ENCODE results near the gene QDPR. TPM values are rescaled to one million over a fixed set of nuclear protein-coding genes. Genes with fewer than 3 reads are reported as not detected.

Gene QDPR
- total and polyA plus RNA-seq, 9 of the 15 experiments (the other 6 are each of a cell fraction or from before 2014, with no cell fraction given) = 5.7 to 29.7 (median 17.2) TPM

GRCh38 chr4:17447675-17448298 is 64.1 kb downstream of the QDPR start:
- Histone ChIP-seq H2AFZ (ENCODE audit: low read depth, low read length) (no peak overlapping the region), H3K9me1 (ENCODE audit: control insufficient read depth, insufficient read depth, low read length) (no peaks in the 10 kb centered on the region), H3K36me3 (ENCODE audit: control insufficient read depth, insufficient read depth, low read length) (no peaks in the 10 kb centered on the region), H3K9ac (ENCODE audit: insufficient read depth in 1 of 2, low read depth in 2 of 2, low read length in 2 of 2) (no peak overlapping the region), H3K27ac (ENCODE audit: extremely low read depth, low read depth, low read length) (no peak overlapping the region), H3K79me2 (ENCODE audit: control insufficient read depth, insufficient read depth, low read length) (no peaks in the 10 kb centered on the region), H3K27me3 (ENCODE audit: control insufficient read depth in 2 of 2, insufficient read depth in 2 of 2, low read length in 2 of 2) (no peaks in the 10 kb centered on the region), H3K4me2 (ENCODE audit: insufficient read depth, low read length) (no peak overlapping the region), H3K9me3 (replicated peaks; ENCODE audit: control insufficient read depth, insufficient read depth, low read depth, low read length) (no peaks in the 10 kb centered on the region), H4K20me1 (replicated peaks; ENCODE audit: control insufficient read depth, insufficient read depth, low read length) (no peaks in the 10 kb centered on the region), H3K4me3 (no peak overlapping the region), H3K4me1 (replicated peaks in 1 of 2; ENCODE audit: control insufficient read depth in 2 of 2, insufficient read depth in 2 of 2, low read length in 2 of 2) (no peaks in the 10 kb centered on the region)
- no TSS peak for BruUV-seq (replicated peaks)
- FAIRE-seq (peak; percentile 92), DNase-seq (ENCODE audit: extremely low read depth in 1 of 4, low spot score in 3 of 4) (peak; percentile 31 to 74 (median 46)), ATAC-seq (peak; percentile 99)
- POLR2A ChIA-PET = interaction anchor here (0.6 to 1.2 kb wide), 2 partner anchors 20 to 602 kb away, joined by 3 to 6 read pairs; no protein-coding TSS in a partner anchor
- CTCF ChIA-PET (ENCODE audit: low intra/inter-chr PET ratio) = interaction anchor here (0.6 to 1.6 kb wide), 3 partner anchors 101 to 1767 kb away, joined by 3 to 6 read pairs (median 5); no protein-coding TSS in a partner anchor
- in situ Hi-C loops (cut with MboI) (no loop called here), intact Hi-C loops (cut with micrococcal nuclease) (loop anchor here (1.0 to 5.0 kb wide), 2 partner anchors 100 to 530 kb away; no protein-coding TSS in a partner anchor)
- TF ChIP-seq CEBPB (tag; IDR thresholded peaks at IDR 0.05) (peak; percentile 40; the same call in 1 of the 2 replicates), RB1 (IDR thresholded peaks at IDR 0.05; ENCODE audit: low read depth) (peak; percentile 16; the same call in 1 of the 2 replicates), SMC3 (conservative IDR thresholded peaks at IDR 0.05; ENCODE audit: insufficient read depth, low read depth, low read length) (peak; percentile 62; the same call in 1 of the 2 replicates), PURB (CRISPR knock-in tag; IDR thresholded peaks at IDR 0.05; ENCODE audit: low read depth) (no peak), RAD21 (CRISPR knock-in tag; conservative IDR thresholded peaks at IDR 0.05 in 1 of 2, IDR thresholded peaks at IDR 0.05 in 1 of 2) (peak; percentile 66 to 79), CTCF (IDR thresholded peaks at IDR 0.05 in 2 of 3, conservative IDR thresholded peaks at IDR 0.05 in 1 of 3; ENCODE audit: insufficient read depth in 2 of 3, low read depth in 1 of 3, low read length in 3 of 3) (peak; percentile 66 to 85 (median 72); a peak in 5 of 6 replicates), REST (IDR thresholded peaks at IDR 0.05; ENCODE audit: borderline replicate concordance) (peak; percentile 55; the same call in 1 of the 2 replicates), REST (CRISPR knock-in tag; IDR thresholded peaks at IDR 0.05; ENCODE audit: low read depth) (no peak), DEAF1 (CRISPR knock-in tag; IDR thresholded peaks at IDR 0.05) (peak; percentile 48; the same call in 1 of the 2 replicates)

All from K562 (cell line).